ENCODE data around the gene HIPK2.

Gene HIPK2

DNA sequence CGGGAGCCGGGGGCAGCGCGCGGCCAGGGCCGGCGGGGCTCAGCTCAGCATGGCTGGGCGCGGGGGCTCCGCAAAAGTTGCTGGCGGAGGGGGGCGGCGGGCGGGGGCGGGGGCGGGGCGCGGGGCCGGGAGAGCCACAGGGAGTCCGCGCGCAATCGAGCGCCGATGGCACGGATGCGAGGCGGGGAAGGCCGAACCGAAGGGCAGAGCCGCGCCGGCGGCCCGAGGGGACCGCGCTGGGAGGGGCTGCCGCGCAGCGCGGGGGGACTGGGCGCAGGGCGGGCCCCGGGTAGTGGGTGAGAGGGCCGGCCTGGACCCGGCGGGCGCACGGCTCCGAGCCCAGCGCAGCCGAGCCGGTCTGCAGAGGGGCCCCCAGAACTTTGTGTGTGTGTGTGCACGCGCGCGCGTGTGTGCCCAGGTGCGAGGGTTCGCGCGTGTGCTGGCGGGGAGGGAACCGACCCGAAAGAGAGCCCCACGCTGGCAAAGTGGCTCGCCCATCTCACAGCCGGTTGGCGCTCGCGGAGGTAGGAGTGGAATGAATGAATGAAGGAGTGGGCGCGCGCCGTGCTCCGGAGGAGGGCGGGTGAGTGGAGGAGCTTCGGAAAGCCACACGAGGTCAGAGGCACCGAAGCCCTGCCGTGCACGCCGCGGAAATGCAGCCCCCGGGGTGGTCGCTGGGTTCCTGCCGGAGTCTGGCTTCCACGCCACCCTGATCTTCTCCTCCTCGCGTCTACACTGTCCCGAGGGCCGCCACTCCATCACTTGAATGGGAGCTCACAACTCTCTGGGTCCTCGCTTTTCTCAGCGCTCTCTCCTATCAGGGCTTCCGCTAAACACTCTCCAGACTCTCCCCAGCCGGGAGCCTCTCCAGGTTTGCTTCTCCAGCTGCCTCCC lies at the start of gene HIPK2:
Gene HIPK2 (minus strand): TSS at position 51 of the 894 bp plus-strand sequence. CDS start 375 bp downstream, outside the sequence.
- peak; percentile 54 for DNase-seq (ENCODE audit: low read depth)

DNA sequence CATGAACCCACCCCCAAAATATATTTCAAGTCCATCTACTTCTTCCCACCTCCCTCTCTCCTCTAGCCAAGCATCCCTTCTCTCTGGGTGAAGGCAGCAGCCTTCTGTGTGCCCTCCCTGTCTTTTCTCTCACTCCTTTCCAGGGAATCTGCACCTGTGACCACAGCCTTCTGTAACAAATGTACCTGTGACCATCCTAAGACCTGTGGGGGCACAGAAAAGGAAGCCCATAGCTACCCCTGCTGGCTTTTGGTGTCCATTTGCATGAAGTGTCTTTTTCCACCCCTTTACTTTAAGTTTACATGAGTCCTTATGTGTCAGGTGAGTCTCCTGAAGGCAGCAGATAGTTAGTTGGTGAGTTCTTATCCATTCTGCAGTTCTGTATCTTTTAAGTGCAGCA lies 49.2 kb upstream of the HIPK2 start:
- DNase-seq (ENCODE audit: low read depth), result no peak

- no peak for DNase-seq (ENCODE audit: low read depth)
Measured at GRCh38 chr7:139825666-139826290, 48.0 kb upstream of the HIPK2 start.

DNA sequence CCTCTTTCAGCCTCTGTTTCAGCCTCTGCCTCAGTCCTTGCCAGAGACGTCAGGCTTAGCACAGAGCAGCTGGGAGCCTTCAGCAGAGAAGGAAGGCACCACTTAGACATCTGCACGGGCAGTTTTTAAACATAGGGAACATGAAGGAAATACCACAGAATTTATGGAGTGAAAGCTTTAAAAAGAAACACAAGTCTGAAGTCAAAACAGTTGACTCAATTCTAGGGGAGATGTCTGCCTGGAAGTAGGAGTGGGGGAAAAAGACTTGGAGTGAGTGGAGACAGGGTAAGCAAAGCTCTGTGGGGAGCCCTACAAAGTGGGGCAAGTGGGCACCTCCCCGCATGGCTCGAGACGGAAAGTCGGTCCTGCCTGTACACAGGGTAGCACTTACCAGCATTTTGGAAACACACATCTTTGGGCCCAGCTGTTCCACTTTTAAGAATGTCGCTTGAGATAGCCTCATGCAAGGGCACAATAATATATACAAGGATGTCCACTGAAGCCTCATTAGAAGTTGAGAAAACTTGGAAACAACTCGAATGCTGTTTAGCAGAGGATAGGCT lies 46.2 kb upstream of the HIPK2 start:
- no peak for DNase-seq (ENCODE audit: low read depth)

DNA sequence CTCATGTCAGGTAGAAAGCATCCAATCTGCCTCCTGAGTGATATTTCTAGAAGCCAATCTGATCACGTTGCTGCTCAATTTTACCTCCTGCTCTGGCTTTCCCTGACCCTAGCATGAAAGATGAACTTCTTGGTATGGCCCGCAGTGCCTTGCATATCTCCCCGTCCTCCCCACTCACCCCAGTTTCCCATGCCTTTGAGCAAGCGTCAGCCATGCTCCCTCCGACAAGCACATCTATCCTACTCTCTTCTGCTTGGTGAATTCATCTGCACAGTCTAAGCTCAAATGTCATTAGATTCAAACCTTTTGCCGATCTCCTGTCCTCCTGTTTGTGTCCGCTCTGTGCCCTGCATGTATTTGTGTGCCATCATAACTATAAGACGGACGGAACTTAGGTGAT lies 45.1 kb upstream of the HIPK2 start:
- no peak for DNase-seq (ENCODE audit: low read depth)

DNA sequence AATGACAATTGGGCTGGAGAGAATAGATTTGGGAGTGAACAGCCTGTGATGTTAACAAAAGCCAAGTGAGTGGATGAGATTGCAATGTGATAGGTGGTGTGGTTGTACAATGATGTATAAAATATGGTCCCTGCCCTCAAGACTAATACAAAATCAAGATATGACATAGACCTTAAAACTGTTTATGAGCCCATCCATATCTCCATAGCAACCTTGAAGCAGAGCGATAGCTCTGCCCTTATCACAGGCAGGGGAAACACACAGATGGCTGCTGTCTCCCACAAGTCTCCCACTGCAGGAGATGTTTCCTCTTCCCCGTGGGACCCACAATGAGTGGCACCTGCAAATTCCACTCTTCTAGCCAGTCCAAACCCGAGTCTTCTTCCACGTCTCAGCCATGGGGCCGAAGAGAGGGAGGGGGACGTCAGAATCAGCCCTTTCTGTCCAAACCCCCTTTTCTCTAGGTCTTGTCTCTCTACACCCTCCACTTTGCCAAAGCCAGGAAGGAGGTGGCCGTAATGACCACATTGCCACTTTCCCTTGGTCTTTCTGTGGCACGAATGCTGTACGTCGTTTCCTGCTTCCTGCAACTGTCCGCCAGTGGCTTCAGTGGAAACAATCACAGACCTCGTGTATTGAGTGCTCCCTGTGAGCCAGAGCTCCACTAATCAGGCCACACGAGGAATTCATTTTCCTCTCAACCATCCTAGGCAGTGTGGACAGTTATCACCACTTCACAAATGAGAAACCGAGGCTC lies 43.7 kb upstream of the HIPK2 start:
- no peak for DNase-seq (ENCODE audit: low read depth)

DNA sequence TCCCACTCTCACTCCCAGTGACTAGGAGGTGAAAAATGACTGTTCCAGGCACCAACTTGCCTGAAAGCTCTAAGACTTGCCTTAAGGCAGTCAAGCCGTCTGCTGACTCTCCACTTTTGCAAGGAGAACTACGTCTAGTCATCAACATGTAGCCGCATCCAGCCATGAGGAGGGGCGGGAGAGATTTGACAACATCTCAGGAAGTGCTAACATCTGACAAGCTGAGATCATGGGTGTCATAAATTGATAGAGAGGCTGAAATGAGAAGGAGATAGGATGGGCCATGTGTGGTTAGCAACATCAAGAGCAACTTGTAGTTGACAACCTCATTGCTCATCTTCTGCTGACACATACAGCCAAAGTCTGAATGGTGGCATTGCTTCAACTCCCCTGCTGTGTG lies 42.3 kb upstream of the HIPK2 start:
- peak; percentile 81 for DNase-seq (ENCODE audit: low read depth)

GRCh38 chr7:139817249-139817648 lies 39.5 kb upstream of the HIPK2 start:
- no peak for DNase-seq (ENCODE audit: low read depth)

GRCh38 chr7:139813689-139814088 lies 35.9 kb upstream of the HIPK2 start:
- DNase-seq (ENCODE audit: low read depth), result no peak

DNA sequence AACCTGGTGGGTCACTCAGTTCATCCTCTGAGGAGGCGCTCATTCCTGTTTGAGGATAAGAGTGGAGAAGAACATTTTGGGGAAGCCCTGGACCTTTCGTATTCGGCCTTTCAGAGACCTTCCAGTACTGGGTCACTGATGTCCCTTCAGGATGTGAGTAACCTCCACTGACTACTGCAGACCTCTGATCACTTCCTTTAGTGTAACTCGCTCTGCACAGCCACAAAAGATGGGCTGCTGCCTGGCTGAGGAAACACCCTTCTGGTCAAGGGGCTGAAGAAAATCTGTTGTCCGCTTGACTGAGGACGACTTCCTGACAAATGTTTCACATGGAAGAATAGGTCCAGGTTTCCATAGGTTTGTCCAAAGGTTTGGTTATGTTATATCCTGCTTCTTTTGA lies 35.4 kb upstream of the HIPK2 start:
- no peak for DNase-seq (ENCODE audit: low read depth)

DNA sequence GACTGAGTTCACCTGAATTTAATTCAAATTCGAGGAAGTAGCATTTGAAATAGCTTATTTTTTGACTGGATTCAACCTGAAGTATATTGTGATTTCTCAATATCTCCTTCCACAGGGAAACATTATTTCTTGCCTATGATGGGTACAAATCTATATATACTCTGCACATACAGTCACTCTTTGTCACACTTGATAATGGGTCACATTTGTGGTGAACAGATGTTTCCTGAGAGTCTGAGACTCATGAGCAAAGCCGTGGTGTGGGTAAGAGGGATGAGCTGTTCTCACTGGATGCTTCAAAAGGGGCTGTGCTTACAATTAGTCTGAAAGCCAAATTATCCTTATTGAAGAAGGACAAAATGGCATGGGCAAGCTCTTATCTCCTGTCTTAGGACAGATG lies 33.3 kb upstream of the HIPK2 start:
- no peak for DNase-seq (ENCODE audit: low read depth)

- no peak for DNase-seq (ENCODE audit: low read depth)
Measured at GRCh38 chr7:139808846-139809442, 31.1 kb upstream of the HIPK2 start.

- DNase-seq (ENCODE audit: low read depth), result no peak
Measured at GRCh38 chr7:139808427-139808826, 30.6 kb upstream of the HIPK2 start.

GRCh38 chr7:139807009-139807408 lies 29.2 kb upstream of the HIPK2 start:
- DNase-seq (ENCODE audit: low read depth), result no peak

DNA sequence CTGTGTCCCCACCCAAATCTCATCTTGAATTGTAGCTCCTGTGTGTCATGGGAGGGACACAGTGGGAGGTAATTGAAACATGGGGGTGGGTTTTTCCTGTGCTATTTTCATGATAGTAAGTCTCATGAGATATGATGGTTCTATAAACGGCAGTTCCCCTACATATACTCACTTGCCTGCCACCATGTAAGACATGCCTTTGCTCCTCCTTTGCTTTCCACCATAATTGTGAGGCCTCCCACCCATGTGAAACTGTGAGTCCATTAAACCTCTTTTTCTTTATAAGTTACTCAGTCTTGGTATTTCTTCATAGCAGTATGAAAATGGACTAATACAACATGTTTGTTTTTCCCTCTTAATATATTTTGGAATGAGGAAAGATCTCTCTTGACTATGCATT lies 26.8 kb upstream of the HIPK2 start:
- no peak for DNase-seq (ENCODE audit: low read depth)

- no peak for DNase-seq (ENCODE audit: low read depth)
Measured at GRCh38 chr7:139799586-139799985, 21.8 kb upstream of the HIPK2 start.

- DNase-seq (ENCODE audit: low read depth), result no peak
Measured at GRCh38 chr7:139798892-139799291, 21.1 kb upstream of the HIPK2 start.

- no peak for DNase-seq (ENCODE audit: low read depth)
Measured at GRCh38 chr7:139798221-139798620, 20.4 kb upstream of the HIPK2 start.

- DNase-seq (ENCODE audit: low read depth), result no peak
Measured at GRCh38 chr7:139797607-139798006, 19.8 kb upstream of the HIPK2 start.

GRCh38 chr7:139791316-139791715 lies 13.5 kb upstream of the HIPK2 start:
- DNase-seq (ENCODE audit: low read depth), result no peak

GRCh38 chr7:139784648-139785047 lies 6.8 kb upstream of the HIPK2 start:
- DNase-seq (ENCODE audit: low read depth), result no peak

Measured in CMK (cell line).